Embryonic facial prominence (tissue), 1 donor: ENCODE measurements around the gene SCN4B.

Experiments used
- DNase-seq: peaks from one replicate; pipeline ENCODE4 v3.0.0-alpha.2; 2016; ENCODE audit errors: extremely low spot score

Gene SCN4B

GRCh38 chr11:118174006-118174567 is 21.5 kb upstream of the SCN4B start:
- no peak for DNase-seq

- DNase-seq: no peak
Measured at GRCh38 chr11:118172356-118172755, 19.7 kb upstream of the SCN4B start.

GRCh38 chr11:118171269-118172062 is 18.8 kb upstream of the SCN4B start:
- DNase-seq: peak; percentile 46

- no peak for DNase-seq
Measured at GRCh38 chr11:118170882-118171268, 18.3 kb upstream of the SCN4B start.

- no peak for DNase-seq
Measured at GRCh38 chr11:118170231-118170630, 17.6 kb upstream of the SCN4B start.

GRCh38 chr11:118169300-118170140 is 16.9 kb upstream of the SCN4B start:
- DNase-seq: no peak

- no peak for DNase-seq
Measured at GRCh38 chr11:118168751-118169150, 16.1 kb upstream of the SCN4B start.

GRCh38 chr11:118168316-118168715 is 15.7 kb upstream of the SCN4B start:
- DNase-seq: no peak

- no peak for DNase-seq
Measured at GRCh38 chr11:118167906-118168305, 15.3 kb upstream of the SCN4B start.

GRCh38 chr11:118167253-118167652 is 14.6 kb upstream of the SCN4B start:
- no peak for DNase-seq

- no peak for DNase-seq
Measured at GRCh38 chr11:118166641-118167040, 14.0 kb upstream of the SCN4B start.

GRCh38 chr11:118164885-118165284 is 12.3 kb upstream of the SCN4B start:
- no peak for DNase-seq

GRCh38 chr11:118163494-118163893 is 10.9 kb upstream of the SCN4B start:
- no peak for DNase-seq

GRCh38 chr11:118162846-118163245 is 10.2 kb upstream of the SCN4B start:
- no peak for DNase-seq

GRCh38 chr11:118161786-118162185 is 9.2 kb upstream of the SCN4B start:
- DNase-seq: no peak

GRCh38 chr11:118157186-118157895 is 4.7 kb upstream of the SCN4B start:
- no peak for DNase-seq

- DNase-seq: no peak
Measured at GRCh38 chr11:118156531-118157185, 4.0 kb upstream of the SCN4B start.

GRCh38 chr11:118155776-118156530 is 3.3 kb upstream of the SCN4B start:
- no peak for DNase-seq

GRCh38 chr11:118154641-118155040 is 2.0 kb upstream of the SCN4B start:
- DNase-seq: no peak

- no peak for DNase-seq
Measured at GRCh38 chr11:118153976-118154375, 1.4 kb upstream of the SCN4B start.

GRCh38 chr11:118153516-118153915 is 893 bp upstream of the SCN4B start:
- DNase-seq: no peak
